GM12878 (cell line): ENCODE data around the gene KIRREL3. TPM values are rescaled to one million over a fixed set of nuclear protein-coding genes. Genes with fewer than 3 reads are reported as not detected.

Source experiments
- CUX1 ChIP-seq: IDR thresholded peaks from 2 replicates; pipeline ENCODE4 v1.6.1; 2012; ENCODE audit warnings: improper control_type of control experiment, low read depth, low read length; ENCODE audit not compliant: insufficient replicate concordance
- MYB ChIP-seq: fragments of 150-350 bp; IDR thresholded peaks from 2 replicates; pipeline ENCODE4 v1.6.1; 2014; ENCODE audit warnings: mild to moderate bottlenecking, low read depth, low read length, borderline replicate concordance
- TARDBP ChIP-seq: IDR thresholded peaks from 2 replicates; pipeline ENCODE4 v1.6.1; 2016; ENCODE audit warnings: borderline replicate concordance
- polyA plus RNA-seq, 11 experiments: library from polyadenylated mRNA; depleted of rRNA in 4 of 11; unstranded in 6 of 11; stranded (reverse) in 5 of 11; fragments of >200 nt; fragmentation: Nextera tagmentation in 4 of 11; fragmentation: Illumina TruSeq in 1 of 11; extraction: Ambion mirVana in 4 of 11; extraction: Trizol in 1 of 11; gene quantifications; 1 replicate in 1 of 11; 2 replicates in 10 of 11; pipeline versions ENCODE4 v1.2.1 to v1.2.3, GENCODE V29; 2011 to 2016; ENCODE audit warnings: inconsistent platforms in 2 of 11, missing spikeins in 2 of 11, low read depth in 1 of 11
- total RNA-seq, 4 experiments: library from RNA; depleted of rRNA in 3 of 4; stranded (reverse); fragments of >200 nt in 3 of 4; fragmentation: Illumina TruSeq in 1 of 4; extraction: Trizol in 1 of 4; gene quantifications; 2 replicates each; pipeline versions ENCODE4 v1.2.1 to v1.2.3, GENCODE V29; 2013 to 2021

Gene KIRREL3
- total and polyA plus RNA-seq, 10 of the 15 experiments (the other 5 are each of a cell fraction or from before 2014, with no cell fraction given), result under 0.01 TPM; not detected in 9

DNA sequence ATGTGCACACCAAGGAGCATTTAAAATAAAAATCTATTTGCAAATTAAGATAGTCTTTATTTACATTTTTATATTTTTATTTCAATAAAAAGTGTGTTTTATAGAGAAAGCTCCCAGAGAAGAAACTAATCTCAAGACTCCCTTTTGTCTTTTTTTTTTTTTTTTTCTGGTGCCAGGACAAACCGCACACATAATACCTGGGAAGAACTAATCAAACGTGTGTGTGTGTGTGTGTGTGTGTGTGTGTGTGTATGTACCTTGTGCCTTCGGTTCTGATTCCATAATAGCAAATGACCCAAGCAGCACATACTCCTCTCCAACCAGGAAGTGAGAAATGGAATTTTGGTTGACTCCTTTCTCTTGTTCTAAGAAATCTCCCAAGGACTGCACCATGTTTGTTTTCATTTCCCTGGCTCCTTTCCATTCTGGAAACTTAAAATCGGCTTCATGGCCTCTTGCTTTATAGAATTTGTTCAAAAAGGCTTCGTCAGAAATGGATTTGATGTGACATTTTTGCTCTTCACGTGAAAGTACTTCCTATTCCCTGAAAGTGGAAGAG, 579.8 kb downstream of the KIRREL3 start (continued):
- TF ChIP-seq CUX1 (no peak), TARDBP (no peak), MYB (no peak)
- TF ChIP-seq, all 136 proteins: peak for 0
